ENCODE results near the gene C2CD2.
"Not testable (repeated sequence)": the region's sequence is repeated elsewhere in the genome, so short reads cannot be mapped to it uniquely, and the experiment has no call there.

GRCh38 chr21:41949631-41950030, 4.2 kb downstream of the C2CD2 start:
- not testable (repeated sequence) for TF ChIP-seq CTCF (conservative IDR thresholded peaks at IDR 0.05; ENCODE audit: low read depth, low read length); MAZ (IDR thresholded peaks at IDR 0.05; ENCODE audit: borderline replicate concordance, low read depth, low read length); USF2 (IDR thresholded peaks at IDR 0.05; ENCODE audit: low read depth, low read length); POLR2A (IDR thresholded peaks at IDR 0.05; ENCODE audit: low read depth, low read length); MAFK (IDR thresholded peaks at IDR 0.05; ENCODE audit: low read depth, low read length); RFX5 (IDR thresholded peaks at IDR 0.05; ENCODE audit: low read depth, low read length); RAD21 (IDR thresholded peaks at IDR 0.05; ENCODE audit: low read length); BHLHE40 (IDR thresholded peaks at IDR 0.05; ENCODE audit: low read depth, low read length); MXI1 (IDR thresholded peaks at IDR 0.05; ENCODE audit: borderline replicate concordance, low read depth, low read length); CEBPB (IDR thresholded peaks at IDR 0.05; ENCODE audit: low read depth, low read length); RCOR1 (IDR thresholded peaks at IDR 0.05; ENCODE audit: insufficient replicate concordance, low read length); CHD1 (IDR thresholded peaks at IDR 0.05; ENCODE audit: low read depth, low read length)
